Muscle layer of colon (tissue), 2 donors: Measurements from ENCODE around the gene L1TD1.
"Not testable (repeated sequence)": the region's sequence is repeated elsewhere in the genome, so short reads cannot be mapped to it uniquely, and the experiment has no call there.

Experiments
- H3K27ac ChIP-seq: one replicate; pipeline ENCODE4 v1.7.0; 2013; ENCODE audit warnings: low read depth, mild to moderate bottlenecking, low read length, moderate library complexity
- H3K27me3 ChIP-seq, 2 donors: one replicate each; pipeline ENCODE4 v1.7.0; 2013; ENCODE audit warnings: low read length in 2 of 2, mild to moderate bottlenecking in 2 of 2; ENCODE audit not compliant: insufficient read depth in 2 of 2, control insufficient read depth in 1 of 2
- H3K36me3 ChIP-seq: one replicate; pipeline ENCODE4 v1.7.0; 2013; ENCODE audit warnings: mild to moderate bottlenecking, low read length; ENCODE audit not compliant: insufficient read depth
- H3K4me1 ChIP-seq: one replicate; pipeline ENCODE4 v1.7.0; 2013; ENCODE audit warnings: mild to moderate bottlenecking, low read length; ENCODE audit not compliant: insufficient read depth
- H3K4me3 ChIP-seq, 2 donors: one replicate each; pipeline ENCODE4 v1.7.0; 2013; ENCODE audit warnings: low read length in 2 of 2, low read depth in 1 of 2, mild to moderate bottlenecking in 1 of 2, moderate library complexity in 1 of 2
- H3K9ac ChIP-seq: one replicate; pipeline ENCODE4 v1.7.0; 2013; ENCODE audit warnings: low read length
- H3K9me3 ChIP-seq: one replicate; pipeline ENCODE4 v1.7.0; 2013; ENCODE audit warnings: mild to moderate bottlenecking, low read length
- donor health status: abdominal sarcoma.
- donor health status: Adenocarcinoma of cecum.

Gene L1TD1, protein sequence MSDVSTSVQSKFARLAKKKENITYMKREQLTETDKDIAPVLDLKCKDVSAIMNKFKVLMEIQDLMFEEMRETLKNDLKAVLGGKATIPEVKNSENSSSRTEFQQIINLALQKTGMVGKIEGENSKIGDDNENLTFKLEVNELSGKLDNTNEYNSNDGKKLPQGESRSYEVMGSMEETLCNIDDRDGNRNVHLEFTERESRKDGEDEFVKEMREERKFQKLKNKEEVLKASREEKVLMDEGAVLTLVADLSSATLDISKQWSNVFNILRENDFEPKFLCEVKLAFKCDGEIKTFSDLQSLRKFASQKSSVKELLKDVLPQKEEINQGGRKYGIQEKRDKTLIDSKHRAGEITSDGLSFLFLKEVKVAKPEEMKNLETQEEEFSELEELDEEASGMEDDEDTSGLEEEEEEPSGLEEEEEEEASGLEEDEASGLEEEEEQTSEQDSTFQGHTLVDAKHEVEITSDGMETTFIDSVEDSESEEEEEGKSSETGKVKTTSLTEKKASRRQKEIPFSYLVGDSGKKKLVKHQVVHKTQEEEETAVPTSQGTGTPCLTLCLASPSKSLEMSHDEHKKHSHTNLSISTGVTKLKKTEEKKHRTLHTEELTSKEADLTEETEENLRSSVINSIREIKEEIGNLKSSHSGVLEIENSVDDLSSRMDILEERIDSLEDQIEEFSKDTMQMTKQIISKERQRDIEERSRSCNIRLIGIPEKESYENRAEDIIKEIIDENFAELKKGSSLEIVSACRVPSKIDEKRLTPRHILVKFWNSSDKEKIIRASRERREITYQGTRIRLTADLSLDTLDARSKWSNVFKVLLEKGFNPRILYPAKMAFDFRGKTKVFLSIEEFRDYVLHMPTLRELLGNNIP

DNA sequence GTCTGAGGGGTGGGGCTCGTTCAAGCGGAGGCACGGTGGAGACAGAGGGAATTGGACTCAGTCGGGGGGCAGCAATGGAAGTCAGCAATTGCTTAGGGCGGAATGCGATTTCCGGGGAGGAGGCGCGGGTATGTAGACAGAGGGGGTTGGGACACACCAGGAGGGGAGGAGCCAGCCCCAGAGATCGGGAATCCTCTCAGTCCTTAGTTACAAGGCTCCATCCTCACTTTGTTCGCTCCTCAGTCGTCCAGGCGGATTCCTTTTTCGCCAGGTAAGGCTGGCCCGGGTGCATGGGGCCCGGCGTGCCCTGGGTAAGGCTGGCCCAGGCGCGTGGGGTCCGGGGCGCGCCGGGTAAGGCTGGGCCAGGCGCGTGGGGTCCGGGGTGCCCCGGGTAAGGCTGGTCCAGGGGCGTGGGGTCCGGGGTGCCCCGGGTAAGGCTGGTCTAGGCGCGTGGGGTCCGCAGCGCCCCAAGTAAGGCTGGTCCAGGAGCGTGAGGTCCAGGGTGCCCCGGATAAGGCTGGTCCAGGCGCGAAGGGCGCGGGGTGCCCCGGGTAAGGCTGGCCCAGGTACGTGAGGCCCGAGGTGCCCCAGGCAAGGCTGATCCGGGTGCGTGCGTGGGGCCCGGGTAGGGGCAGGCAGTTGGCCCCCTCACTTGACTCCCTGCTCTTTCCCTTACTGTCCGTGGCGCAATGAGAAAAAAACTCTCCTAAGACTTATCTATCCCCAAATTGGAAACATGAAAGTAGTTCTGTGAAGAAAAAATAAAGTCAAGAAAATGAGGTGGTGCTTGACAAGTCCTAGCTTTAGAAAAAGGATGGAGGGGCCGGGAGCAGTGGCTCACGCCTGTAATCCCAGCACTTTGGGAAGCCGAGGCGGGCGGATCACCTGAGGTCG is at the start of gene L1TD1:
Gene L1TD1 (plus strand): TSS at position 199 of the 894 bp plus-strand sequence. CDS start 11,780 bp downstream, outside the sequence.
- Histone ChIP-seq H3K9ac (no peak within 1 kb of the TSS), H3K27ac (no peak within 1 kb of the TSS), H3K4me1 (no peaks in the 10 kb centered on the region), H3K9me3 (no peaks in the 10 kb centered on the region), H3K36me3 (no peaks in the 10 kb centered on the region), H3K4me3 (no peak within 1 kb of the TSS), H3K27me3 (peaks cover 0 to 22% of the 10 kb centered on the region in 2 donors)

DNA sequence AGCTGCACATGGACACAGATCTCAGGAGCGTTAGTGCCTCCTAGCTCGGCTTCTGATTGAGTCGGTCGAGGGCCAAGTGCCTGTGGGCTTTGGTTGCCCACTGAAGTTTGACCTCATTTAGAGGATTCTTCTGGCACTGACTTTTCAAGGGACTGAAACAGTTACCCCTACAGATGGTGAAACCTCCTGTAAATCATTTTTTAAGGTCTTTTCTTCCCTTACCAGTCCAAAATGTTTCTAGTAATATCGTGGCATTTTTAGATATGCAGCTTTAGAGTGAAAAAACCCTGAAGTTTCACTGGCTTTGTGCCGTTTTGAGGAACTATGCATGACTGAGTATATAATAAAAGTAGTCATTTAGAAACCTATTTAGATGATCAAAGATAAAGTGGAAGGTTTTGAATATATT is 34.7 kb upstream of the L1TD1 start:
- no peak overlapping the region for H3K9ac ChIP-seq
- H3K4me1 ChIP-seq, result no peaks in the 10 kb centered on the region
- no peaks in the 10 kb centered on the region for H3K27me3 ChIP-seq
- no peaks in the 10 kb centered on the region for H3K9me3 ChIP-seq
- H3K27ac ChIP-seq, result no peak overlapping the region
- H3K36me3 ChIP-seq, result no peaks in the 10 kb centered on the region
- no peak overlapping the region for H3K4me3 ChIP-seq

DNA sequence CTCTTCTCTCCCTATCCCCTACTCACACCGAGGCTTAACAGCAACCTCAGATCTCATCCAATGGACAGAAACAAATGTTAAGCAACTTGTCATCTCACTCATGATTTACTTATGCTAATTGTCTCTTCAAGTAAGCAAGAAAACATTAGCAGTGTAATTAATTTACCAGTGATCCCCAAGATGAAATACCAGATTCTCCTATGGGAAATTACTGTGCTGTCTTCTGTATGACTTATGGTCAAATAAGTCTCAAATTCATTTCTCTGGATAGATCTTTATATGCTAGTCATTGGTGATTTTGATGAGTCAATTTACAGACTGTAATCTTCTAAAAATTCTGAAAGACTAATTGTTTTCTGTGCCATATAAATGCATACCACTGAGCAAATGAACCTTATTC is 32.9 kb upstream of the L1TD1 start:
- Histone ChIP-seq H3K27ac (no peak overlapping the region), H3K36me3 (no peaks in the 10 kb centered on the region), H3K9me3 (no peaks in the 10 kb centered on the region), H3K27me3 (no peaks in the 10 kb centered on the region), H3K4me3 (no peak overlapping the region), H3K9ac (no peak overlapping the region), H3K4me1 (no peaks in the 10 kb centered on the region)

DNA sequence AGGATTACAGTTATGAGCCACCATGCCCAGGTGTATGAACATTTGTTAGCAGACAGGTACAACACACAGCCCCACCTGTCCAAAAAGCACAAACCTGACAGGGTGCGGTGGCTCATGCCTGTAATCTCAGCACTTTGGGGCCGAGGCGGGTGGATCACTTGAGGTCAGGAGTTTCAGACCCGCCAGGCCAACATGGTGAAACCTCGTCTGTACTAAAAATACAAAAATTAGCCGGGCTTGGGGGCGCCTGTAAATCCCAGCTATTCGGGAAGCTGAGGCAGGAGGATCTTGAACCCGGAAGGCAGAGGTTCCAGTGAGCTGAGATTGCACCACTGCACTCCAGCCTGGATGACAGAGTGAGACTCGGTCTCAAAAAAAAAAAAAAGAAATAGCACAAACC is 24.3 kb upstream of the L1TD1 start:
- not testable (repeated sequence) for H3K36me3 ChIP-seq, H3K27ac ChIP-seq, H3K9me3 ChIP-seq, H3K9ac ChIP-seq, H3K4me1 ChIP-seq, H3K4me3 ChIP-seq, H3K27me3 ChIP-seq

DNA sequence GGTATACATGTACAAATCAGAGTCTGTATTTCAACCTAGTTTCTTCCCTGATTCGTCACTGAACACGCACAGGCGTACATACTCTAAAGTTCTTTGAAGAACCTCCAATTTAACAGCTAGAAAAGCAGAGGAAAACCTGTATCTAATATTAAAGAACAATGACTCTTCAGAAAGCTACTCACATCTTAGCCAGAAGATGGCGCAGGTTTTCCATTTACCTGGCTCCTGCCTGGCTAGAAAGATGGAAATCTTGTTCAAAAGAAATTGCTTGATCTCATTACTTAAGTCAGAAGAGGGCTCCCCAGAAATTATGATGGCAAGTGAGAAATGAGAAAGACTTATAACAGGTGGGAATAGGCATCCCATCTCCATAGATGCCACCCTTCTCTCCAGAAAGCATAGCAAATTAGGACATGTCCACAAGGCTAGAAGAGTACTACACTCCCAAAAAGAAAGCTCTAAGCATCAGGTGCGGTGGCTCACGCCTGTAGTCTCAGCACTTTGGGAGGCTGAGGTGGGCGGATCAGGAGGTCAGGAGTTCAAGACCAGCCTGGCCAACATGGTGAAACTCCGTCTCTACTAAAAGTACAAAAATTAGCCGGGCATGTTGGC is 19.0 kb upstream of the L1TD1 start:
- H3K36me3 ChIP-seq, result no peaks in the 10 kb centered on the region
- no peaks in the 10 kb centered on the region for H3K4me1 ChIP-seq
- no peak overlapping the region for H3K27ac ChIP-seq
- H3K27me3 ChIP-seq, result no peaks in the 10 kb centered on the region
- H3K4me3 ChIP-seq, result no peak overlapping the region
- H3K9me3 ChIP-seq, result no peaks in the 10 kb centered on the region
- H3K9ac ChIP-seq, result no peak overlapping the region

DNA sequence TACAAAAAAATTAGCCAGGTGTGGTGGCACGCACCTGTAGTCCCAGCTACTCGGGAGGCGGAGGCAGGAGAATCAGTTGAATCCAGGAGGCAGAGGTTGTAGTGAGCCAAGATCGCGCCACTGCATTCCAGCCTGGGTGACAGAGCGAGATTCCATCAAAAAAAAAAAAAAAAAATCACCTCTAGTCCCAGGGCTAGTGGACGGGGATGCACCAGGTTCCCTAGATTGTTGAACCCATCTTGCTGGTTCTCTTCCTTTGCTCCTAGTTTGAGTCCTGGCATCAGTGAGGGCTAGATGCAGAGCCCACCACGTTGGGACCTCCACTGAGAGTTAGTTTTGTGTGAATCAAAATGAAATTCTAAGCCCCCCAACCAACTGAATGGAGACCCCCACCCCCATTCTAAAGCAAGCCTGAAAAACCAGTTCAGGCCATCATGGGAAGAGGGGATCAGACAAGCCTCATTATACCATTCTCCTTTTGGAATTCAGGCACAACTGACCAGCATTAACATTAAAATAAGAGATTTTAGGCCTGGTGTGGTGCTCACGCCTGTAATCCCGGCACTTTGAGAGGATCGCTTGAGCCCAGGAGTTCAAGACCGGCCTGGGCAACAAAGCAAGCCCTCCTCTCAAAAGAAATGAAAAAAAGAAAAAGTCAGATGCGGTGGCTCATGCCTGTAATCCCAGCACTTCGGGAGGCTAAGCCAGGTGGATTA is 17.9 kb upstream of the L1TD1 start:
- Histone ChIP-seq H3K27ac (no peak overlapping the region), H3K27me3 (no peaks in the 10 kb centered on the region)

DNA sequence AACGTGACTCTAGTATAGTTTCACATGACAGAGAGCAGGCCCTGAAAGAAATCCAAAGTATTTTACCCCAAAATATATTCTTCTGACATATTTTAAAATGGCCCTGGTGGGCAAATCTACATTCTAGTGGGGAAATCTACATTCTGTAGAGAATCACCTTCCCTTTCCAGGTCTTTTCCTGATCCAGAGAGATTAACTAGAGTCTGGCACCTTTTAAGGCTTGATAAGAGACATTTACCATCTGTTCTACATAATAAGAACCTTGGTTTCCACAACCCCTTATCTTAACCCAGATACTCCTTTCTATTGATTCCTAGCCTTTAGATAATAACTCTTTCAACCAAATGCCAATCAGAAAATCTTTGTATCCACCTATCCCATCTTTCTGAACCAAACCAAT is 17.0 kb upstream of the L1TD1 start:
- no peaks in the 10 kb centered on the region for H3K9me3 ChIP-seq
- H3K27me3 ChIP-seq, result no peaks in the 10 kb centered on the region
- no peak overlapping the region for H3K9ac ChIP-seq
- H3K27ac ChIP-seq, result no peak overlapping the region
- no peak overlapping the region for H3K4me3 ChIP-seq
- H3K4me1 ChIP-seq, result no peaks in the 10 kb centered on the region
- H3K36me3 ChIP-seq, result no peaks in the 10 kb centered on the region

More for the DNA sequence above, 17.9 kb upstream of the L1TD1 start:
- Histone ChIP-seq H3K9ac (no peak overlapping the region), H3K4me3 (no peak overlapping the region), H3K36me3 (no peaks in the 10 kb centered on the region), H3K4me1 (no peaks in the 10 kb centered on the region), H3K9me3 (no peaks in the 10 kb centered on the region)

DNA sequence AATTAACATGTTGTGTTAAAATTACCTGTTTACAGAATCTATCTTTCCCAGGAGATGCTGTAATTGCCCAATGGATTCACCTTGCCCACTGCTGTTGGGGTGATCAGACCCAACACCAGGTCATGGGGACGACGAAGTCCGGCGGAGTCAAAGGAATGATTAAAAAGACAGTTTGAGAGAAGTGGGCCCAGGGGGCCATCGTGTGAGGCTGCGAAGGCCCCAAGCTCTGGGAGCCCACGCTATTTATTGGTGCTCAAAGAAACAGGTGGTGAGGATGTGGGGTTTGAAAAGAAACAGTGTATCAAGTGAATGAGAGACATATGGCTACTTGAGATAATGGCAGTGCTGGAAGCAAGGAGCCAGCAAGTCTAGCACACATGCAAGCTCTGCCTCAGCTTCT is 16.3 kb upstream of the L1TD1 start:
- Histone ChIP-seq H3K4me1 (no peaks in the 10 kb centered on the region), H3K27me3 (no peaks in the 10 kb centered on the region), H3K9ac (no peak overlapping the region), H3K4me3 (no peak overlapping the region), H3K27ac (no peak overlapping the region), H3K9me3 (no peaks in the 10 kb centered on the region), H3K36me3 (no peaks in the 10 kb centered on the region)

DNA sequence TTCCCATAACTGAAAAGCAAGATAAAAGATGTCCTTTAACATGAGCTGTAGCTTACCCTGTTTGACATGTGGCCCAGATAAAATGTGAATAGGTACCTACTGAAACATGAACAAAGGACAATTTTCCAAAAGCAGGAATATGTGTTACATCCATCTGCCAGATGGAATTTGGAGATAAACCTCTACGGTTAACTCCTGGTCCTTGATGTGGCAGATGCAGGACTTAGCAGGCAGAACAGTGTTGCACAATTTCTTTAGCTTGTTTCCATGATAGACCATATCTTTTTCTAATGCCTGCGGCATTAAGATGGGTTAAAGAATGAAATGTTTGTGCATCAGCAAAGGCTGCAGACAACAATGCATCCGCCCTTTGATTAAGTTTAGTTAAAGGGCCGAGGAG is 14.6 kb upstream of the L1TD1 start:
- not testable (repeated sequence) for H3K4me1 ChIP-seq, H3K4me3 ChIP-seq, H3K36me3 ChIP-seq, H3K9ac ChIP-seq, H3K27me3 ChIP-seq, H3K27ac ChIP-seq, H3K9me3 ChIP-seq

DNA sequence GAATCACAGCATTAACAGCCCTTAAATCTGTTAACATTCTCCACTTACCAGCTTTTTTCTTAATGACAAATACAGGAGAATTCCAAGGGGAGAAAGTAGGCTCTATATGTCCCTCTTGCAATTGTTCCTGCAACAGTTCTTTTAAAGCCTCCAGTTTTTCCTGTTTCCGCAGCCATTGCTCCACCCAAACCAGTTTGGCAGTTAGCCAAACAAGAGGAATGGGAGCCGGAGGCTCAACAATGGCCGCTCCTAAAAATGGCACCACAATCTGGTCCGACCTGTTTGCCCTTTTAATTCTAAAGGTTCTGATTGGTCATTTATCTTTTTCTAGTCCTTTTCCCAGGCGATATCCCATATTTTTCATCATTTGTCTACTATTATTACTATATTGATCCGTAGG is 14.0 kb upstream of the L1TD1 start:
- H3K4me3 ChIP-seq, result no peak overlapping the region
- H3K36me3 ChIP-seq, result no peaks in the 10 kb centered on the region
- no peak overlapping the region for H3K27ac ChIP-seq
- H3K27me3 ChIP-seq, result no peaks in the 10 kb centered on the region
- no peaks in the 10 kb centered on the region for H3K4me1 ChIP-seq
- H3K9ac ChIP-seq, result no peak overlapping the region
- H3K9me3 ChIP-seq, result no peaks in the 10 kb centered on the region
